Lower leg skin (tissue), 4 donors: ENCODE measurements around the gene CAP2. TPM values are rescaled to one million over a fixed set of nuclear protein-coding genes. Genes with fewer than 3 reads are reported as not detected.

Source experiments
- DNase-seq, 2 donors: peaks; one replicate each; pipeline ENCODE4 v3.0.0-alpha.2; 2019; ENCODE audit warnings: low spot score in 2 of 2
- H3K4me3 ChIP-seq: fragments of 200-600 bp; sonication (generic); 2 replicates; pipeline ENCODE4 v1.5.1; 2017; ENCODE audit warnings: mild to moderate bottlenecking, low read depth; ENCODE audit not compliant: poor library complexity, severe bottlenecking
- CTCF ChIP-seq, 3 donors: fragments of 450-650 bp; IDR thresholded peaks; one replicate each; pipeline ENCODE4 v1.5.1; 2016; ENCODE audit warnings: antibody characterized with exemption in 3 of 3, mild to moderate bottlenecking in 3 of 3, moderate library complexity in 2 of 3
- POLR2A ChIP-seq, 2 donors: fragments of 450-650 bp; IDR thresholded peaks; one replicate each; pipeline ENCODE4 v1.6.1; 2016 to 2017; ENCODE audit warnings: antibody characterized with exemption in 2 of 2, mild to moderate bottlenecking in 1 of 2, moderate library complexity in 1 of 2
- WGBS, 2 donors: methylation state at CpG; one replicate each; pipeline ENCODE4 v1.1.5; 2018; 5-methylcytosine and 5-hydroxymethylcytosine counted together
- intact Hi-C: fragments of 100-400 bp; cut with DNase I; formaldehyde crosslinking; loops from one replicate; pipeline ENCODE4 v1.15.0; 2023; ENCODE audit warnings: low total_unique reads
- total RNA-seq, 4 donors: library from RNA; depleted of rRNA; stranded (reverse); fragments of >200 nt; gene quantifications; one replicate each; pipeline ENCODE4 v1.1.0, GENCODE V29; 2016

The CAP2 gene
- total RNA-seq, 4 donors from 2014 or later = 1.1 to 2.3 (median 1.7) TPM

- TF ChIP-seq CTCF (IDR thresholded peaks at IDR 0.05) (no peak), POLR2A (IDR thresholded peaks at IDR 0.05) (no peak)
- 95 to 96% methylated on average over 7 of the region's 7 CpGs for WGBS, 2 donors
- intact Hi-C loops = no loop called here
- no peak for DNase-seq
- no peak overlapping the region for H3K4me3 ChIP-seq
These were observed 118.2 kb downstream of the CAP2 start for GRCh38 chr6:17511580-17511979.

GRCh38 chr6:17519120-17519519 is 125.7 kb downstream of the CAP2 start:
- intact Hi-C loops = no loop called here
- no peak overlapping the region for H3K4me3 ChIP-seq
- TF ChIP-seq CTCF (IDR thresholded peaks at IDR 0.05) = no peak
- no peak for TF ChIP-seq POLR2A (IDR thresholded peaks at IDR 0.05)
- no peak for DNase-seq
- 42 to 64% methylated on average over 5 of the region's 5 CpGs for WGBS, 2 donors

GRCh38 chr6:17525637-17526036 is 132.2 kb downstream of the CAP2 start:
- no peak for DNase-seq
- intact Hi-C loops = no loop called here
- WGBS, 2 donors = 31 to 43% methylated on average over 3 of the region's 3 CpGs
- TF ChIP-seq POLR2A (IDR thresholded peaks at IDR 0.05) (no peak), CTCF (IDR thresholded peaks at IDR 0.05) (no peak)
- H3K4me3 ChIP-seq = no peak overlapping the region

- intact Hi-C loops = no loop called here
- H3K4me3 ChIP-seq = no peak overlapping the region
- TF ChIP-seq CTCF (IDR thresholded peaks at IDR 0.05) (no peak), POLR2A (IDR thresholded peaks at IDR 0.05) (no peak)
- no peak for DNase-seq
- 39 to 55% methylated on average over 1 of the region's 1 CpG for WGBS, 2 donors
These were observed 133.7 kb downstream of the CAP2 start for GRCh38 chr6:17527076-17527475.

- no peak for TF ChIP-seq POLR2A (IDR thresholded peaks at IDR 0.05)
- no peak for TF ChIP-seq CTCF (IDR thresholded peaks at IDR 0.05)
- H3K4me3 ChIP-seq = no peak overlapping the region
- DNase-seq = no peak
- intact Hi-C loops = no loop called here
- WGBS, 2 donors = 78 to 87% methylated on average over 3 of the region's 3 CpGs
These were observed 137.0 kb downstream of the CAP2 start for GRCh38 chr6:17530321-17530835.

- TF ChIP-seq POLR2A (IDR thresholded peaks at IDR 0.05) (no peak), CTCF (IDR thresholded peaks at IDR 0.05) (no peak)
- no peak for DNase-seq
- WGBS, 2 donors = 61 to 69% methylated on average over 2 of the region's 2 CpGs
- H3K4me3 ChIP-seq = no peak overlapping the region
- intact Hi-C loops = no loop called here
These were observed 143.2 kb downstream of the CAP2 start for GRCh38 chr6:17536586-17536985.
